AG04449 (cell line): ENCODE data around the gene PPP2R2C.

ENCODE experiments used
- CTCF ChIA-PET: fragments of 350-600 bp; formaldehyde crosslinking; extraction: SDS; loops from one replicate; lab custom pipeline; 2021; ENCODE audit warnings: antibody characterized with exemption; lab: Yijun Ruan, JAX
- POLR2A ChIA-PET: fragments of 400-600, 350-600 bp; formaldehyde crosslinking; extraction: SDS; loops from one replicate; lab custom pipeline; 2020; ENCODE audit warnings: antibody characterized with exemption, inconsistent platforms; lab: Yijun Ruan, JAX
- DNase-seq: peaks from one replicate; pipeline ENCODE4 v3.0.0-alpha.2; 2010; ENCODE audit warnings: low read depth, low spot score
- H3K4me3 ChIP-seq: 2 replicates; pipeline ENCODE4 v1.5.1; 2011; ENCODE audit warnings: low read depth, mild to moderate bottlenecking, control low read depth, low read length
- CTCF ChIP-seq: IDR thresholded peaks from one replicate; pipeline ENCODE4 v1.5.1; 2011; ENCODE audit warnings: mild to moderate bottlenecking, moderate library complexity, low read length, control low read depth, inconsistent platforms; ENCODE audit not compliant: insufficient read depth; ENCODE audit errors: missing control alignments

Gene PPP2R2C

GRCh38 chr4:6271206-6271605, 201.2 kb downstream of the PPP2R2C start:
- no peak for DNase-seq
- ChIA-PET POLR2A (no interaction called here), CTCF (interaction anchor here (13.1 to 35.9 kb wide), 2 partner anchors 20 to 54 kb away, joined by 211 to 1359 read pairs; no protein-coding TSS in a partner anchor)
- peak overlapping the region; percentile 87 for H3K4me3 ChIP-seq
- no peak for TF ChIP-seq CTCF

GRCh38 chr4:6270636-6271121, 201.7 kb downstream of the PPP2R2C start:
- POLR2A ChIA-PET = no interaction called here
- CTCF ChIA-PET = interaction anchor here (1.1 to 35.9 kb wide), 5 partner anchors 10 to 55 kb away, joined by 3 to 1359 read pairs (median 4); no protein-coding TSS in a partner anchor
- no peak for TF ChIP-seq CTCF

More at GRCh38 chr4:6270636-6271121, 201.7 kb downstream of the PPP2R2C start:
- DNase-seq = no peak
- peak overlapping the region; percentile 87 for H3K4me3 ChIP-seq
